Calu3 (cell line): Measurements from ENCODE around the gene SKOR1. TPM values are rescaled to one million over a fixed set of nuclear protein-coding genes. Genes with fewer than 3 reads are reported as not detected.

Source experiments
- BruUV-seq: library from RNA; stranded (reverse); fragments of 400-500 nt; replicated peaks from 2 replicates; lab custom pipeline; 2021; lab: Mats Ljungman, UMichigan
- CTCF ChIA-PET: fragments of 300-600 bp; sonication (Branson Sonifier 250); formaldehyde crosslinking; loops from one replicate; lab custom pipeline; 2022; ENCODE audit warnings: antibody characterized with exemption; lab: Charles Lee
- DNase-seq: peaks from one replicate; pipeline ENCODE4 v3.0.0; 2022
- H3K27ac Mint-ChIP-seq: one replicate; pipeline ENCODE4 v1.8.0; 2022; ENCODE audit warnings: mixed read lengths; ENCODE audit not compliant: unreplicated experiment
- H3K27me3 Mint-ChIP-seq: one replicate; pipeline ENCODE4 v1.8.0; 2022; ENCODE audit warnings: mixed read lengths; ENCODE audit not compliant: unreplicated experiment
- H3K36me3 Mint-ChIP-seq: one replicate; pipeline ENCODE4 v1.8.0; 2022; ENCODE audit warnings: mild to moderate bottlenecking, moderate library complexity, mixed read lengths; ENCODE audit not compliant: insufficient read depth, unreplicated experiment
- H3K4me1 Mint-ChIP-seq: one replicate; pipeline ENCODE4 v1.8.0; 2022; ENCODE audit warnings: mild to moderate bottlenecking, low read depth, mixed read lengths; ENCODE audit not compliant: unreplicated experiment
- H3K4me3 Mint-ChIP-seq: one replicate; pipeline ENCODE4 v1.8.0; 2022; ENCODE audit warnings: mild to moderate bottlenecking, low read depth, moderate library complexity, mixed read lengths; ENCODE audit not compliant: unreplicated experiment
- H3K9me3 Mint-ChIP-seq: one replicate; pipeline ENCODE4 v1.8.0; 2022; ENCODE audit warnings: low read depth, mixed read lengths; ENCODE audit not compliant: unreplicated experiment
- intact Hi-C: fragments of 100-400 bp; cut with micrococcal nuclease; formaldehyde crosslinking; loops from one replicate; pipeline ENCODE4 v1.10.0; 2022; ENCODE audit not compliant: unreplicated experiment
- total RNA-seq: library from RNA; stranded (reverse); gene quantifications from 2 replicates; pipeline ENCODE4 v1.2.3, GENCODE V29; 2022
- TF ChIP-seq, protein P1 (sequence below): fragments of 200-600 bp; IDR thresholded peaks from one replicate; pipeline ENCODE4 v1.8.0; 2022; ENCODE audit warnings: antibody characterized with exemption; ENCODE audit not compliant: unreplicated experiment

Gene SKOR1
- total RNA-seq, 1 experiment from 2014 or later, result 0.17 TPM

GRCh38 chr15:67807141-67807540 lies 18.2 kb upstream of the SKOR1 start:
- DNase-seq, result no peak

DNA sequence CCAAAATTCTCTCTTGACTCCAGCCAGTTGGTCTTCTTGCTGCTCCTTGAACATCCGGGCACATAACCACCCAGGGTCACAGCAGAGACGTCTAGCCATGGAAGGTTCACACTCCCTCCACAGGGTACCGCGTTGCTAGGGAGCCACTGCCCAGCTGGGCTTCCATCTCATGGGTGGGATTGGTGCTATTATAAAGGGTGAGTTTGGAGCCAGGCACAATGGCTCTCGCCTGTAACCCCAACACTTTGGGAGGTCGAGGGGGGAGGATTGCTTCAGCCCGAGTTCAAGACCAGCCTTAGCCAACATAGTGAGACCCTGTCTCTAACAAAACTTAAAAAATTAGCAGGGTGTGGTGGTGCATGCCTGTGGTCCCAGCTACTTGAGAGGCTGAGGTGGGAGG lies 17.5 kb upstream of the SKOR1 start:
- H3K27me3 Mint-ChIP-seq, result no peaks in the 10 kb centered on the region
- BruUV-seq, result no TSS peak
- intact Hi-C loops, result no loop called here
- no peaks in the 10 kb centered on the region for H3K4me1 Mint-ChIP-seq
- peaks cover 5% of the 10 kb centered on the region for H3K36me3 Mint-ChIP-seq
- TF ChIP-seq, protein P1, sequence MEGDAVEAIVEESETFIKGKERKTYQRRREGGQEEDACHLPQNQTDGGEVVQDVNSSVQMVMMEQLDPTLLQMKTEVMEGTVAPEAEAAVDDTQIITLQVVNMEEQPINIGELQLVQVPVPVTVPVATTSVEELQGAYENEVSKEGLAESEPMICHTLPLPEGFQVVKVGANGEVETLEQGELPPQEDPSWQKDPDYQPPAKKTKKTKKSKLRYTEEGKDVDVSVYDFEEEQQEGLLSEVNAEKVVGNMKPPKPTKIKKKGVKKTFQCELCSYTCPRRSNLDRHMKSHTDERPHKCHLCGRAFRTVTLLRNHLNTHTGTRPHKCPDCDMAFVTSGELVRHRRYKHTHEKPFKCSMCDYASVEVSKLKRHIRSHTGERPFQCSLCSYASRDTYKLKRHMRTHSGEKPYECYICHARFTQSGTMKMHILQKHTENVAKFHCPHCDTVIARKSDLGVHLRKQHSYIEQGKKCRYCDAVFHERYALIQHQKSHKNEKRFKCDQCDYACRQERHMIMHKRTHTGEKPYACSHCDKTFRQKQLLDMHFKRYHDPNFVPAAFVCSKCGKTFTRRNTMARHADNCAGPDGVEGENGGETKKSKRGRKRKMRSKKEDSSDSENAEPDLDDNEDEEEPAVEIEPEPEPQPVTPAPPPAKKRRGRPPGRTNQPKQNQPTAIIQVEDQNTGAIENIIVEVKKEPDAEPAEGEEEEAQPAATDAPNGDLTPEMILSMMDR, result no peak
- CTCF ChIA-PET, result interaction anchor here (0.6 kb wide), 1 partner anchor 1253 kb away, joined by 5 read pairs; no protein-coding TSS in a partner anchor
- H3K27ac Mint-ChIP-seq, result no peak overlapping the region
- no peaks in the 10 kb centered on the region for H3K9me3 Mint-ChIP-seq
- no peak for DNase-seq
- no peak overlapping the region for H3K4me3 Mint-ChIP-seq

More at GRCh38 chr15:67807141-67807540, 18.2 kb upstream of the SKOR1 start:
- no TSS peak for BruUV-seq
- peaks cover 5% of the 10 kb centered on the region for H3K36me3 Mint-ChIP-seq
- CTCF ChIA-PET, result interaction anchor here (0.6 kb wide), 1 partner anchor 1253 kb away, joined by 5 read pairs; no protein-coding TSS in a partner anchor
- no peaks in the 10 kb centered on the region for H3K4me1 Mint-ChIP-seq
- TF ChIP-seq, protein P1, result no peak
- no peaks in the 10 kb centered on the region for H3K9me3 Mint-ChIP-seq
- intact Hi-C loops, result no loop called here
- no peak overlapping the region for H3K27ac Mint-ChIP-seq
- no peaks in the 10 kb centered on the region for H3K27me3 Mint-ChIP-seq
- no peak overlapping the region for H3K4me3 Mint-ChIP-seq

DNA sequence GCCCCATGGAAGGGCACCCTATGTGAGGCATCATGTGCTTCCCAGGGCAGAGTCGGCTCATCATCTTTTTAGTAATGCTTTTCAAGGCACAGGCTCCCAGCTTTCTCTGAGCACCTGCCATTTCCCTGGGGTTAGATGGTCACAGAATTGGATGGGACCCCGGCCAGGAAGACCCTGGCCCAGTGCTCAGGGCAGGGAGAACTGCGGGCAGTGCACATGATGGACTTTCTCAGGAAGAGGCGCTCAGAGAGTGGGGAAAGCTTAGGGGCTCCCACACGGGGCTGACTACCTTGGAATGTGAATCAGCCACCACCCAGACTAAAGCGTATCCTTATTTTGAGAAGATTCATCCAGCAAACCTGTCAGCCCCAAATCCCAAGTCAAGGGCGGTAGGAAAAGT lies 16.5 kb upstream of the SKOR1 start:
- CTCF ChIA-PET, result interaction anchor here (0.6 kb wide), 1 partner anchor 31 kb away, joined by 4 read pairs; the partner anchor contains the start of gene RNU6-1
- no peaks in the 10 kb centered on the region for H3K4me1 Mint-ChIP-seq
- BruUV-seq, result no TSS peak
- no peaks in the 10 kb centered on the region for H3K9me3 Mint-ChIP-seq
- TF ChIP-seq, protein P1, result no peak
- peaks cover 5% of the 10 kb centered on the region for H3K36me3 Mint-ChIP-seq
- intact Hi-C loops, result no loop called here
- H3K27me3 Mint-ChIP-seq, result no peaks in the 10 kb centered on the region
- H3K27ac Mint-ChIP-seq, result no peak overlapping the region
- DNase-seq, result no peak
- no peak overlapping the region for H3K4me3 Mint-ChIP-seq

DNA sequence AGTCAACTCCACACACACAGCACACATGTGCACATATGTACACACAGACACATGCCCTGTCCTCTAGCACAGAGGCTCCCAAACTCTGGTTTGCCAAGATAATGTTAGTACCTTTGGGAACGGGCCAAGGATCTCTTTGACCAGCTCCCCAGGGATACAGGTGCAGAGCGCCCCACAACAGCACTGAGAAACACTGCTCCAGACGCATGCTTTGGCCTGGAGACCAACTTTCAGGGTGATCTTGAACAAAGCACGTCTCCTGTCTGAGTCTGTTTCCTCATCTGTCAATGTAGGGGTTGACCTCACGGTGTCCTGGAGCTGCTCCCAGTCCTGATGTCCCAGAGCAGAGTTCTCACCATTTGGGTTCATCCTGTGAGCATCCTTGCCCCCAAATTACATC lies 15.9 kb upstream of the SKOR1 start:
- no TSS peak for BruUV-seq
- Mint-ChIP-seq H3K36me3 (peaks cover 5% of the 10 kb centered on the region), H3K27ac (no peak overlapping the region), H3K4me3 (no peak overlapping the region), H3K4me1 (no peaks in the 10 kb centered on the region), H3K27me3 (no peaks in the 10 kb centered on the region), H3K9me3 (no peaks in the 10 kb centered on the region)
- CTCF ChIA-PET, result no interaction called here
- TF ChIP-seq, protein P1, result no peak
- DNase-seq, result no peak
- intact Hi-C loops, result no loop called here
